ENCODE data around the gene MIS18BP1.

GRCh38 chr14:45198551-45198950 is 54.5 kb downstream of the MIS18BP1 start:
- TF ChIP-seq HDAC2 (IDR thresholded peaks at IDR 0.05) (no peak), ETV6 (conservative IDR thresholded peaks at IDR 0.05 in 1 of 2, IDR thresholded peaks at IDR 0.05 in 1 of 2; ENCODE audit: borderline replicate concordance in 1 of 2, low read depth in 1 of 2) (no peak), CTCF (IDR thresholded peaks at IDR 0.05 in 2 of 3, conservative IDR thresholded peaks at IDR 0.05 in 1 of 3; ENCODE audit: control insufficient read depth in 2 of 3, extremely low read depth in 1 of 3, insufficient read depth in 1 of 3, low read depth in 3 of 3, low read length in 3 of 3) (no peak), EP300 (IDR thresholded peaks at IDR 0.05; ENCODE audit: borderline replicate concordance in 1 of 2, control insufficient read depth in 1 of 2, low read depth in 2 of 2, low read length in 2 of 2) (no peak), ZNF207 (IDR thresholded peaks at IDR 0.05; ENCODE audit: borderline replicate concordance) (no peak), REST (IDR thresholded peaks at IDR 0.05; ENCODE audit: low read depth, low read length) (no peak)
